PC-3 (cell line): Measurements from ENCODE around the gene ETHE1. TPM values are rescaled to one million over a fixed set of nuclear protein-coding genes. Genes with fewer than 3 reads are reported as not detected.

Experiments used
- ATAC-seq: fragments of 200-7000 bp; cut with Tn5 transposase; 2 replicates; pipeline ENCODE4 v1.9.1; 2020; ENCODE audit warnings: mild to moderate bottlenecking, moderate library complexity
- BruUV-seq: library from RNA; stranded (reverse); fragments of 400-500 nt; replicated peaks from 2 replicates; lab custom pipeline; 2021; lab: Mats Ljungman, UMichigan
- CTCF ChIA-PET: fragments of 300-600 bp; sonication (Branson Sonifier 250); formaldehyde crosslinking; loops from one replicate; lab custom pipeline; 2022; ENCODE audit warnings: antibody characterized with exemption; lab: Charles Lee
- POLR2A ChIA-PET: fragments of 300-600 bp; sonication (Branson Sonifier 250); formaldehyde crosslinking; loops from one replicate; lab custom pipeline; 2022; ENCODE audit warnings: antibody characterized with exemption; ENCODE audit not compliant: unreplicated experiment; lab: Charles Lee
- DNase-seq: peaks from one replicate; pipeline ENCODE4 v3.0.0-alpha.2; 2015
- H2AFZ ChIP-seq: fragments of 300-600 bp; sonication (generic); 2 replicates; pipeline ENCODE4 v1.6.0; 2016; ENCODE audit warnings: antibody characterized with exemption, low read length
- H3F3A ChIP-seq: fragments of 300-600 bp; sonication (generic); one replicate; pipeline ENCODE4 v1.6.0; 2017; ENCODE audit warnings: antibody characterized with exemption, low read length, control low read depth, mild to moderate bottlenecking; ENCODE audit not compliant: unreplicated experiment
- H3K27ac ChIP-seq: fragments of 300-600 bp; sonication (generic); 2 replicates; pipeline ENCODE4 v1.5.1; 2016; ENCODE audit warnings: mild to moderate bottlenecking, low read length
- H3K27me3 ChIP-seq: fragments of 300-600 bp; sonication (generic); 2 replicates; pipeline ENCODE4 v1.6.1; 2016; ENCODE audit warnings: low read length, mixed read lengths
- H3K36me3 ChIP-seq: fragments of 300-600 bp; sonication (generic); 2 replicates; pipeline ENCODE4 v1.6.1; 2016; ENCODE audit warnings: low read depth, mixed run types, low read length, mixed read lengths
- H3K4me1 ChIP-seq: fragments of 300-600 bp; sonication (generic); 2 replicates; pipeline ENCODE4 v1.5.1; 2016; ENCODE audit warnings: low read length; ENCODE audit not compliant: insufficient read depth
- H3K4me2 ChIP-seq: fragments of 300-600 bp; sonication (generic); 2 replicates; pipeline ENCODE4 v1.6.0; 2016; ENCODE audit warnings: low read length
- H3K4me3 ChIP-seq: fragments of 300-600 bp; sonication (generic); 2 replicates; pipeline ENCODE4 v1.5.1; 2016; ENCODE audit warnings: mild to moderate bottlenecking, low read length, mixed read lengths
- H3K79me2 ChIP-seq: fragments of 300-600 bp; sonication (generic); 2 replicates; pipeline ENCODE4 v1.6.1; 2017; ENCODE audit warnings: low read length, mixed read lengths
- H3K9ac ChIP-seq: fragments of 300-600 bp; sonication (generic); 2 replicates; pipeline ENCODE4 v1.6.0; 2016; ENCODE audit warnings: mild to moderate bottlenecking, low read length
- H3K9me2 ChIP-seq: fragments of 300-600 bp; sonication (generic); replicated peaks from 2 replicates; pipeline ENCODE4 v1.6.1; 2016; ENCODE audit warnings: mixed run types, low read length, mixed read lengths
- H3K9me3 ChIP-seq: fragments of 300-600 bp; sonication (generic); 2 replicates; pipeline ENCODE4 v1.6.1; 2016; ENCODE audit warnings: low read length, mixed read lengths
- H4K20me1 ChIP-seq: fragments of 300-600 bp; sonication (generic); 2 replicates; pipeline ENCODE4 v1.6.1; 2016; ENCODE audit warnings: low read length, mixed read lengths
- EZH2 ChIP-seq: fragments of 300-600 bp; sonication (generic); IDR thresholded peaks from one replicate; pipeline ENCODE4 v1.6.1; 2017; ENCODE audit warnings: antibody characterized with exemption, mild to moderate bottlenecking, low read length; ENCODE audit not compliant: unreplicated experiment
- EZH2phosphoT487 ChIP-seq: fragments of 300-600 bp; sonication (generic); IDR thresholded peaks from 2 replicates; pipeline ENCODE4 v1.6.1; 2018; ENCODE audit warnings: mild to moderate bottlenecking, antibody characterized with exemption, low read length, borderline replicate concordance
- intact Hi-C: fragments of 100-400 bp; cut with micrococcal nuclease; formaldehyde crosslinking; loops from 2 replicates; pipeline ENCODE4 v1.9.0; 2023
- total RNA-seq: library from RNA; depleted of rRNA; stranded (reverse); fragments of >200 nt; gene quantifications from 2 replicates; pipeline ENCODE4 v1.2.3, GENCODE V29; 2014
- TF ChIP-seq, protein P1 (sequence below): fragments of 300-600 bp; sonication (generic); conservative IDR thresholded peaks from 2 replicates; pipeline ENCODE4 v1.5.1; 2017; ENCODE audit warnings: antibody characterized with exemption, low read depth, mild to moderate bottlenecking, low read length

The ETHE1 gene
- total RNA-seq, 1 experiment from 2014 or later = 34.2 TPM

- Histone ChIP-seq H3F3A (no peaks in the 10 kb centered on the region), H3K4me1 (peaks cover 54% of the 10 kb centered on the region), H3K4me2 (no peak overlapping the region; the same call in 1 of the 2 replicates), H3K27me3 (no peaks in the 10 kb centered on the region), H3K9me3 (no peaks in the 10 kb centered on the region), H4K20me1 (no peaks in the 10 kb centered on the region), H3K79me2 (no peaks in the 10 kb centered on the region), H3K36me3 (no peaks in the 10 kb centered on the region), H3K27ac (peak overlapping the region; percentile 56), H3K9ac (peak overlapping the region; percentile 40; the same call in 1 of the 2 replicates), H2AFZ (no peak overlapping the region), H3K4me3 (no peak overlapping the region), H3K9me2 (no peaks in the 10 kb centered on the region)
- DNase-seq (no peak), ATAC-seq (no peak)
- TF ChIP-seq EZH2phosphoT487 = no peak
- TF ChIP-seq EZH2 = no peak
- TF ChIP-seq, protein P1, sequence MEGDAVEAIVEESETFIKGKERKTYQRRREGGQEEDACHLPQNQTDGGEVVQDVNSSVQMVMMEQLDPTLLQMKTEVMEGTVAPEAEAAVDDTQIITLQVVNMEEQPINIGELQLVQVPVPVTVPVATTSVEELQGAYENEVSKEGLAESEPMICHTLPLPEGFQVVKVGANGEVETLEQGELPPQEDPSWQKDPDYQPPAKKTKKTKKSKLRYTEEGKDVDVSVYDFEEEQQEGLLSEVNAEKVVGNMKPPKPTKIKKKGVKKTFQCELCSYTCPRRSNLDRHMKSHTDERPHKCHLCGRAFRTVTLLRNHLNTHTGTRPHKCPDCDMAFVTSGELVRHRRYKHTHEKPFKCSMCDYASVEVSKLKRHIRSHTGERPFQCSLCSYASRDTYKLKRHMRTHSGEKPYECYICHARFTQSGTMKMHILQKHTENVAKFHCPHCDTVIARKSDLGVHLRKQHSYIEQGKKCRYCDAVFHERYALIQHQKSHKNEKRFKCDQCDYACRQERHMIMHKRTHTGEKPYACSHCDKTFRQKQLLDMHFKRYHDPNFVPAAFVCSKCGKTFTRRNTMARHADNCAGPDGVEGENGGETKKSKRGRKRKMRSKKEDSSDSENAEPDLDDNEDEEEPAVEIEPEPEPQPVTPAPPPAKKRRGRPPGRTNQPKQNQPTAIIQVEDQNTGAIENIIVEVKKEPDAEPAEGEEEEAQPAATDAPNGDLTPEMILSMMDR = no peak
- CTCF ChIA-PET = no interaction called here
- BruUV-seq = no TSS peak
- intact Hi-C loops = no loop called here
- POLR2A ChIA-PET = no interaction called here
Observed at GRCh38 chr19:43471091-43471490, 55.9 kb downstream of the ETHE1 start.

- ChIA-PET CTCF (no interaction called here), POLR2A (no interaction called here)
- peak; percentile 21; the same call in 1 of the 2 replicates for ATAC-seq
- peak; percentile 80 for DNase-seq
- H2AFZ ChIP-seq = no peak overlapping the region
- peak overlapping the region; percentile 49; the same call in 1 of the 2 replicates for H3K4me2 ChIP-seq
- no peak overlapping the region for H3K4me3 ChIP-seq
- H3K27me3 ChIP-seq = no peaks in the 10 kb centered on the region
- H3F3A ChIP-seq = no peaks in the 10 kb centered on the region
- H3K9me2 ChIP-seq = no peaks in the 10 kb centered on the region
- 0 out of 2 replicates have a peak, but pooled peaks cover under 1% of the 10 kb centered on the region for H3K79me2 ChIP-seq
- H4K20me1 ChIP-seq = no peaks in the 10 kb centered on the region
- BruUV-seq = no TSS peak
- TF ChIP-seq, protein P1 = no peak
- TF ChIP-seq EZH2 (no peak), EZH2phosphoT487 (no peak)
- H3K36me3 ChIP-seq = no peaks in the 10 kb centered on the region
- peaks cover 57% of the 10 kb centered on the region for H3K4me1 ChIP-seq
- H3K27ac ChIP-seq = peak overlapping the region; percentile 97
- H3K9me3 ChIP-seq = no peaks in the 10 kb centered on the region
- intact Hi-C loops = no loop called here
- H3K9ac ChIP-seq = peak overlapping the region; percentile 41
Observed at GRCh38 chr19:43470288-43470687, 56.7 kb downstream of the ETHE1 start.

DNA sequence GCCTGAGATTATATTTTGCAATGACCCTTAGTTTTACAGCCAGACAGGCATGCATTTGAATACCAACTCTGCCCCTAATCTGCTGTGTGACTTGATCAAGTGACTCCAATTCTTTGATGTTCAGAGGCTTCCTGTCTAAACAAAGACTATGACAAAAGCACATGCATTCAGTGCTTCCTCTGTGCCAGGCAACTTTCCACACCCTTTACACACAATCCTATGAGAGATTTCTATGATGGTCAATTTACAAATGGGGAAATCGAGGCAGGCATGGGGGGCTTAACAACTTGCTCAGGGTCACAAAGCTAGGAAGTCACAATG, 57.9 kb downstream of the ETHE1 start:
- ATAC-seq = no peak
- no TSS peak for BruUV-seq
- H3K4me1 ChIP-seq = peaks cover 61% of the 10 kb centered on the region

More for the DNA sequence above, 57.9 kb downstream of the ETHE1 start:
- peak overlapping the region; percentile 97 for H3K27ac ChIP-seq
- no peaks in the 10 kb centered on the region for H3K9me3 ChIP-seq
- TF ChIP-seq, protein P1 = no peak
- TF ChIP-seq EZH2 (no peak), EZH2phosphoT487 (no peak)
- peak overlapping the region; percentile 66; the same call in 1 of the 2 replicates for H3K4me2 ChIP-seq
- H2AFZ ChIP-seq = no peak overlapping the region
- ChIA-PET POLR2A (no interaction called here), CTCF (no interaction called here)
- no peaks in the 10 kb centered on the region for H3F3A ChIP-seq
- H3K27me3 ChIP-seq = no peaks in the 10 kb centered on the region
- intact Hi-C loops = no loop called here
- no peak for DNase-seq
- no peak overlapping the region for H3K4me3 ChIP-seq
- 0 out of 2 replicates have a peak, but pooled peaks cover 9% of the 10 kb centered on the region for H3K79me2 ChIP-seq
- H4K20me1 ChIP-seq = no peaks in the 10 kb centered on the region
- peak overlapping the region; percentile 77; the same call in 1 of the 2 replicates for H3K9ac ChIP-seq
- no peaks in the 10 kb centered on the region for H3K9me2 ChIP-seq
- no peaks in the 10 kb centered on the region for H3K36me3 ChIP-seq
